Skeletal muscle cell (primary cell): ENCODE measurements around the gene NHS.
"Not testable (repeated sequence)": the region's sequence is repeated elsewhere in the genome, so short reads cannot be mapped to it uniquely, and the experiment has no call there.

Source experiments
- DNase-seq: peaks from one replicate; pipeline ENCODE4 v3.0.0-alpha.2; 2010; ENCODE audit warnings: low read depth
- H3K4me3 ChIP-seq: 2 replicates; pipeline ENCODE4 v1.5.1; 2011; ENCODE audit warnings: low read depth, mild to moderate bottlenecking, control low read depth, low read length, moderate library complexity

The NHS gene

GRCh38 chrX:17475449-17476217 lies 100.6 kb downstream of the NHS start:
- no peak overlapping the region for H3K4me3 ChIP-seq
- DNase-seq: no peak

GRCh38 chrX:17476411-17476810 lies 101.4 kb downstream of the NHS start:
- no peak overlapping the region for H3K4me3 ChIP-seq
- DNase-seq: no peak

- no peak for DNase-seq
- no peak overlapping the region for H3K4me3 ChIP-seq
Observed at GRCh38 chrX:17481086-17481485, 106.1 kb downstream of the NHS start.

DNA sequence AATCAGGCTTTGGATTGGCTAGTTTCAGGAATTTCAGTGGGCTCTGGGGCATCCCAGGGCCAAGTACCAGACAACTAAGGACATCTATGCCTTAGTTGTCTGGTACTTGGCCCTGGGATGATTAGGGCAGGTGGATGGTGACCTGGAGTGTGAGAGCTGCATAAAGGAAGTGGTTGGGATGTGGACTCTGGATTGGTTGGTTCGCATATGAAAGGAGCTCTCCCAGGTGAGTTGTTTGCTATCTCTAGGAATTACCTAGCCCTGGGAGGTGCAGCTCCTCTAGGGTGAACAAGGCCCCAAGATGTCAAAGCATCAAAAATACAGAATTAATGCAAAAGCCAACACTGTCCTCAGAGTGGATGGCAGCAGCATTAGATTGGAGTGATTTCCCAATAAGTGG lies 109.6 kb downstream of the NHS start:
- H3K4me3 ChIP-seq: no peak overlapping the region
- no peak for DNase-seq

GRCh38 chrX:17485391-17485790 lies 110.4 kb downstream of the NHS start:
- DNase-seq: no peak
- H3K4me3 ChIP-seq: no peak overlapping the region

- no peak for DNase-seq
- no peak overlapping the region for H3K4me3 ChIP-seq
Observed at GRCh38 chrX:17488036-17488435, 113.0 kb downstream of the NHS start.

GRCh38 chrX:17494216-17494615 lies 119.2 kb downstream of the NHS start:
- DNase-seq: no peak
- no peak overlapping the region for H3K4me3 ChIP-seq

GRCh38 chrX:17495052-17495451 lies 120.1 kb downstream of the NHS start:
- H3K4me3 ChIP-seq: no peak overlapping the region
- no peak for DNase-seq

DNA sequence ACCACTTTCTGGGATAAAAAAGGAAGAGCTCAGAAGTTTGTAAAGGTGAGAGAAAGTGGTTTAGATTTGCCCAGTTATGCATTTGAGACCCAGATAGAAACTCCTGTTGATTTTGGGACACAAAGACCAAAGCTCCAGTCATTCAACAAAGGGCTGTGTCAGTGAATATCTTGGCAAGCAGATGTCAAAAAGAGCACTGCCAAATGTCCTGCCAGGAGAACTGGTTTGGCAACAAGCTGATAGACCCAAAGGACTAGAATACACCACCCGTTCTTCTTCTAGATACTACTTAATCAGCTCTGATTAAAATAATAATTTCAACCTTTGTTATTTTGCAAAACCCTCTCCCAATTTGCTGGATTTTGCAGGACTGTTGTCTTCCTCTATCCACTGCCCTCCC lies 121.4 kb downstream of the NHS start:
- no peak overlapping the region for H3K4me3 ChIP-seq
- no peak for DNase-seq

DNA sequence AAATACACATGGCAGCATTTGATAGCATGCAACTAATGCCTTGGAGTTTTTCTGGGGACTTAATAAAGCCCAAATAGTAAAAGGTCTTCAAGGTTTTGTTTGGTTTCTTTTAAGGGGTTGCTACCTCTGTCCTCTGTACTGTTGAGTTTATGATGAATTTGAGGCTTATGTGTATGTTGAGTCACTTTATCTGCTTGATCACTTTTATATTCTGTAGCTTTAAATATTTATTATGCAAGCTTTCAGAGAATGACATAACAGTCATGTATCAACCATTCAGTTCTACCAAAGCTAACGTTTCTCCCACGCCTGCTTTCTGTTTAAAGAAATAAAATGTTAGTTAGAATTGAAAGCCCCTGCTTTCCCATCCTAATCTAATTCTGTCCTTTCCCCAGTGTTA lies 122.2 kb downstream of the NHS start:
- no peak for DNase-seq
- no peak overlapping the region for H3K4me3 ChIP-seq

- no peak for DNase-seq
- H3K4me3 ChIP-seq: no peak overlapping the region
Observed at GRCh38 chrX:17499512-17499911, 124.5 kb downstream of the NHS start.

GRCh38 chrX:17500145-17500579 lies 125.2 kb downstream of the NHS start:
- DNase-seq: no peak
- H3K4me3 ChIP-seq: no peak overlapping the region

- H3K4me3 ChIP-seq: no peak overlapping the region
- no peak for DNase-seq
Observed at GRCh38 chrX:17501746-17502145, 126.7 kb downstream of the NHS start.

- DNase-seq, H3K4me3 ChIP-seq: not testable (repeated sequence)
Observed at GRCh38 chrX:17506352-17506751, 131.4 kb downstream of the NHS start.

GRCh38 chrX:17511556-17511955 lies 136.6 kb downstream of the NHS start:
- H3K4me3 ChIP-seq: no peak overlapping the region
- no peak for DNase-seq

DNA sequence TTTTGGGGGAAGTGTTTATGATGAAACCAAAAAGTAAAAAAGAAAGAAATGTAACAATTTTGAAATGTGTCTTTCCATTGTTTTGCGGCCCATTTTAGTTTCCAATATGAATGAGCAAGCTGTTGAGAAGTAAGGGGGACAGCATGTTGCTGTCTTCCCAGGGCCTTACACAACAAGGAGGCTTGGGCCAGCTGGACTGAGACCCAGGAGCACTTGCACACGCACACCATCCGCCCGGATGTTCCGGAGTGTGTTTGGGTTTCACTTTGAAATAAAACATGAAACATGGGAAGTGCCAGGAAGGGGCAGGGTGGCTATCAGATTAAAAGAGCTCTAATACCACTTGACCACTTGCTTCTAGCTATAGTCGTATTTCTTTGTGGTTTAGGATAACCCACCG lies 144.4 kb downstream of the NHS start:
- DNase-seq: no peak
- no peak overlapping the region for H3K4me3 ChIP-seq

- H3K4me3 ChIP-seq: no peak overlapping the region
- DNase-seq: no peak
Observed at GRCh38 chrX:17520016-17520615, 145.1 kb downstream of the NHS start.

DNA sequence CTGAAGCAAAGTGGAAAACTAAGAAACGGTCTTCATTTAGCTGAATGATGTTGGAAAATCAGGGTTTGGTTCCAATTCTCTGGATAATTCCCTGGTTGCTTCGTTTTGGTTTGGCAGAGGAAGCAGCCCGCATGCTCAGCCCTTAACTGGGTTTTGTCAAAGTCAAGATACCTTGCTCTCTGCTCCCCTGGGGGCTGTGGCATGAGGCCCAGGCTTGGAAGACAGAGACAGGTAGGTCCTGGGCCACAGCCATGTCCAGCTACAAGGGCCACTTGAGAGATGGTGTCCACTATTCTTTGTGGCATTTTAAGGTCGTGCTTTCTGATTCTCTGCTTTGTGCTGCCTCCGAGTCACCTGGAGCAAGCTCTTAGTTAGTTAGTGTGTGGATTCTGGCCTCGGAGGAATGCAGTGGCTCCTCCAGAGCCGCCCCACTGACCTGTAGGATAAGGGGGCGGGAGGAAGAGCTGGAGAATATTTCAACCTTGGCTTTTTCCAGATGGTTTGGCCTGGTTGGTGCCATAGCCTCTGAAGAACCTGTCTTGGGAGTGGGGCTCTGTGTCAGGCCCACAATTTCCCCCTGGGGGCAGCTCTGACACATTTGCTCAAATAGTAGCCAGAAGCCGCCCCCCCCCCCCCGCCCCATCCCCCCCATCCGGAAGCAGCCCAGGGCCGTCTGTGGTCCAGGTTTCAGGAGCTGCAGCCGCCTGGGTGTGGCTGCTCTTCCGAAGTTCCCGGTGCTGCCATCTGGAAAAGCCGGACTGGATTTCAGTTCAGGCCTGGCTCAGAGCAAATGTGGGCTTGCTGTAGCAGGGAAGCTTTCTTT lies 147.1 kb downstream of the NHS start:
- no peak for DNase-seq
- H3K4me3 ChIP-seq: no peak overlapping the region

- no peak for DNase-seq
- no peak overlapping the region for H3K4me3 ChIP-seq
Observed at GRCh38 chrX:17525266-17525665, 150.3 kb downstream of the NHS start.

DNA sequence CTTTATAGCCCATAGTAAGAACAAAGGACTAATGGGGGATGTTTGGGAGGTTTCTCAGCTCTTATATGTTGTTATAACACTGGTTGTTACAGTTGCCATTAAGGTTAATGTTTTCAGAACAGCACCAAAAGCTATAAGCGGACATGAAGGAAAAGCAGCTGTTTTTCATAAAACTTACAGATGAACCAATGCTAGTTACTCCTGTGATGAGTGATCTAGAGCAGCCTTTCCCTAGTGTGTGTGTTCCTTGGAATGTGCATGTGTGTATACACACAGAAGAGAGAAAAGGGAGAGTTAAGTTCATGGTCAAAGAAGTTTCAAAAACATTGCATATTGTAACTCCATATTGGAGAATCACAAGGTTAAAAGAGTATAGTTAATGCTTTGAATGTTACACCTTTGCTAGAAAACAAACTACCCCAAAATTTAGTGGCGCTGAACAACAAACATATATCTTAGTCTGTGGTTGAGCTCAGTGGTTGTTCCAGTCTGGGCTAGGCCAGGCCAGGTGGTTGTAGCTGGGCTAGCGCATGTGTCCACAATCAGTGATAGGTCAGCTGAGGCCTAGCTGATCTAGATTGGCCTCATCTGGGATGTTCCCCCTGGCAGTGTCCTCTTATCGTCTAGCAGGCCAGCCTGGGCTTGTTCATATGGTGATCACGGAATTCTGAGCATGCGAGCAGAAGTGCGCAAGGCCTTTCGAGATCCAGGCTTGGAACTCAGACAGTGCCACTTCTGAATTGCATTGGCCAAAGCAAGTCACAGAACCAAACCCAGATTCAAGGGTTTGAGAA lies 151.0 kb downstream of the NHS start:
- no peak overlapping the region for H3K4me3 ChIP-seq
- DNase-seq: no peak
